GM10847 (cell line): ENCODE data around the gene REPS1.

Experiments
- POLR2A ChIP-seq: IDR thresholded peaks from 2 replicates; pipeline ENCODE4 v1.6.1; 2011; ENCODE audit not compliant: insufficient read length; ENCODE audit errors: extremely low read depth

The REPS1 gene

DNA sequence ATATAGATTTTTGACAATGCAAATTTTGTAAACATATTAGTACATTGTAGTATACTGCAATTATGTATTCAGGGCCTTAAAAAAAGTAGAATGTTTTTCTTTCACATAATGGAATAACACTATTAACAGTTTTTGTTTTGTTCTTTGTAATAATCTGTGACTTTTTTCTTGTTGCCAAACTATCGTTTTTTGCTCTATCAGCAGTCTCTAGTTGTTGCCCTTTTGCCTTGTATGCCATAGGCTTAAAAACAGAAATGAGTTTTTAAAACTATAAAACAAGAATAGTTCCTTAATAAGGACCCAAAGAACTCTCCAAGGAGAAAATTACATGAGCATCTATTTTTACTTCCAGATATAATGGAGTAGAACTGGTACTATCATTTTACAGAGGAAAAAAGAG is 29.5 kb downstream of the REPS1 start:
- no peak for TF ChIP-seq POLR2A

GRCh38 chr6:138957903-138958302 is 30.1 kb downstream of the REPS1 start:
- no peak for TF ChIP-seq POLR2A

DNA sequence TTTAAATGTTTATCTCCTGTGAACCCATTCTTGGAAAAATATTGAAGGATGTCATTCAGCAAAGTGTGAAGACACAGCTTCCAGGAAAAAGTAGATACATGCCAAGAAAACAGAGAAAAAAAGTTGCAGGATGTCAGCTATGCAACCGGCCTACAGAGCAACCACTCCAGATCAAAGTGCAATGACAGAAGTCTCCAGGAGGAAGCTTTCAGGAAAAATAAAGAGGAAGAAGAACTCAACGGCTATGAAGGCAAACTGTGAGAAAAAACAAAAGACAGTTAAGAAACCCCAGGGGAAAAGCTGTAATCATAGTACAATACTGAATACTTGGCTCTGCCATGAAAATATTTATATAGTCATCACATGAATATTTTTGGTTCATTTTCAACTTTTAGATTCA is 30.6 kb downstream of the REPS1 start:
- no peak for TF ChIP-seq POLR2A

- no peak for TF ChIP-seq POLR2A
These were observed 31.7 kb downstream of the REPS1 start for GRCh38 chr6:138956244-138956924.

- TF ChIP-seq POLR2A, result no peak
These were observed 32.8 kb downstream of the REPS1 start for GRCh38 chr6:138955262-138955661.

DNA sequence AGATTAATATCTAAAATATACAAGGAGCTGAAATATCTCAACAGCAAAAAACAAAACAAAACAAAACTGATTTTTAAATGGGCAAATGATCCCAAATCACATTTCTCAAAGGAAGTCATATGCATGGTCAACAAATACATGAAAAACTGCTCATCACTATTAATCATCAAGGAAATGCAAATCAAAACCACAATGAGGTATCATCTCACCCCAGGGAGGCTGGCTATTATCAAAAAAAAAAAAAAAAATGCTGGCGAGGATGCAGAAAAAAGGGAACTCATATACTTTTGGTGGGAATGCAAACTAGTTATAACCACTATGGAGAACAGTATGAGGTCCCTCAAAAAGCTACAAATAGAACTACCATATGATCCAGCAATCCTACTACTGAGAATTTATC is 34.6 kb downstream of the REPS1 start:
- TF ChIP-seq POLR2A, result no peak

DNA sequence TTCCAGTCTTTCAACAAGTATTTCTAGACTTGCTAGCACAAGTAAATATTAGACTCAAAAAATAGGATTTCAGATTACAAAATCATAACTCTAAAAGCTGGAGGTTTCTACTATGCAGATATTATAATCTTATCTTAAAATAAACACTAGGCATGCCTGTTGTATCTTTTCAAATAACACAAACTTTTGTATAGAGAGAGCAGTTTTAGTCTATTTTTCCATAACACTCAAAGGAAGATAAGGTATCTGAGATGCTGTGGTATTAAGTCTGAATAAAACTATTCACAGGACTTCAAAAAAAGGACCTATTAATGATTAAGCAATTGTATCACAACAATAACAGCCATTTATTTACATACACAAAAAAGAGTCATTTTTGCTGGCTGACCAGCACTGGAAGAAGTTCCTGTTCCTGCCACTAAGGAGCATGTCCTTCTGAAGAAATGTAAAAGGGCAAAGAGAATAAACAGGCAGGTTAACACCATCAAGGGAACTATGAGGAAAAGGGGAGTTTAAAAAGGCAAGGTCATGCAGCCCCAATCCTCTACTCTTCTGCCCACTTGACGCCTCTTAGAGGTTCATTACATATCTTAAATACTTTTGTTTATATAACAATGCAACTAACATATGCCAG is 39.4 kb downstream of the REPS1 start:
- no peak for TF ChIP-seq POLR2A

GRCh38 chr6:138948004-138948403 is 40.0 kb downstream of the REPS1 start:
- no peak for TF ChIP-seq POLR2A

- no peak for TF ChIP-seq POLR2A
These were observed 42.7 kb downstream of the REPS1 start for GRCh38 chr6:138945354-138945753.

- TF ChIP-seq POLR2A, result no peak
These were observed 43.6 kb downstream of the REPS1 start for GRCh38 chr6:138944412-138944811.

DNA sequence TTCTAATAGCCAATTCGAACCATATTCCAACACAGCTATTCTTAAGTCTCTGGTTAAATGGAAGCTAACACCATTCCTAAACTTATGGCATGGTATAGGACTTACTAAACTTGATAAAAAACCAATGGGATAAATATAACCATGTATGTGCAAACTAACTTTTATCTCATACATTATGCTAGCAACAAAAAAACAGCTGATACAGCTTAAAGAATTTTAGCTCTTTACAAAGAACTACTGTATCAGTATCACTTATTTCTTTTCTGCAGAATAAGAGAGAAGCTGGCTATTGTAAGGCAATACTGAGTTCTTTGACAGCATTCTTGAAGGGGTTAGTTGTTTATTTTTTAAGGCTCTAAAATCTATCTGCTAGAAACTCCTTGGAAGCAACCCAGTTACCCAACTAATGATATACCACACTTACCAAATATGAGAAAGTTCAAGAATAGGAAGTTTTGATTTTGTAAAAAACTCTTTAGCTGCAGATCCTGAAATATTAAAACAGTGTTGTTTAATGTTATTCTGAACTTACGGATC is 44.9 kb downstream of the REPS1 start:
- no peak for TF ChIP-seq POLR2A

DNA sequence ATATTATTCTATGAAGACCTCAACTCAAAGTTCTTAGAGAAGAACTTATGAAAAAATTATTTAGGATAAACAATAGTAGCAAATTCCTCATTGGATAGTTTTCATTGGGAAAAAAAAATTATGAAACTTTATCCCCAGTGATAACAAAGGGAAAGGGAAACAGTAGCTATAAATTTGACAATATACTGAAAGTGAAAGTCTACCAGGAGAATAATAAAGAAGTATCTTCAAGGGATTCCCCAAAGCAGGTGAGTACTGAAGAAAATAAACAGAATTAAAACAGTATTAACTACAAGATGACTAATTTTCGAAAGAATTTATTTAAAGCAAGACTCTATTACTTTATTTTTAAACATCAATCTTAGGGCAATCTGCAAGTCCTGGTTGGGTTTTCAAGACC is 56.4 kb downstream of the REPS1 start:
- no peak for TF ChIP-seq POLR2A

GRCh38 chr6:138926579-138926978 is 61.5 kb downstream of the REPS1 start:
- TF ChIP-seq POLR2A, result no peak

GRCh38 chr6:138925806-138926205 is 62.2 kb downstream of the REPS1 start:
- TF ChIP-seq POLR2A, result no peak

DNA sequence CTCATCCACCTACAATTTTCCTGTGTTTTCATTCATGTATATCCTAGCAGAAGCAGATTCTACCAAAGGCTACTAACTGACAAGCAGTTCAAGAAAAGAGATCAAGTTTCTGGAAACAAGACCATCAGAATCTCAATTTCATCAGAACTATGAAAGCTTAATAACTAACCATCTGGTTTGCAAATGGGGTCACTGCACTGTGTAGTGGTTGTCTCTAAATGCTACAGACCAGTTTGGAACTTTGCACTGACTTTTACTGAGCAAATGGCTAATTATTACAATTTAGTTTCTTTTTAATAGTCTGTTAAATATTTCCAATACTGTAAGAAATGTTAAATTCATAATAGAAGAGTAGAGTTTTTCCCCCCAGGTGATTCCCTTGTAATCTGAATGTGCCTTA is 64.5 kb downstream of the REPS1 start:
- no peak for TF ChIP-seq POLR2A

DNA sequence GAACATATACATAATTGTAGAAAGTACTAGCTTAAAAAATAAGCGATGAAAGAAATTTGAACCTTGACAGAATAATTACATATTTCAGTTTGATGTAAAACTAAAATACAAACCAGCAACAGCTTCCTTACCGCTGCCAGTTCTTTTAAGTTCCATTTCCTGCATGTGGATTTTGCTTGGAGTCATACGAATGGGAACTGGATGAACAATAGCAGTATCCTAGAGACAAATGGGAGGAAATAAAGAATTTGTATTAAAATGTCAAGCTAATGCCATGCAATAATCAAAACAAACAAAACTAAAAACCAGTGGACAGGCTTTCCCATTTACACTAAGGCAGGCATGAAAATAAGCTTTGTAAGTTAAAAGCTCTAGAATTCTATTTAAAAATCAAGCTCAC is 67.1 kb downstream of the REPS1 start:
- TF ChIP-seq POLR2A, result no peak

DNA sequence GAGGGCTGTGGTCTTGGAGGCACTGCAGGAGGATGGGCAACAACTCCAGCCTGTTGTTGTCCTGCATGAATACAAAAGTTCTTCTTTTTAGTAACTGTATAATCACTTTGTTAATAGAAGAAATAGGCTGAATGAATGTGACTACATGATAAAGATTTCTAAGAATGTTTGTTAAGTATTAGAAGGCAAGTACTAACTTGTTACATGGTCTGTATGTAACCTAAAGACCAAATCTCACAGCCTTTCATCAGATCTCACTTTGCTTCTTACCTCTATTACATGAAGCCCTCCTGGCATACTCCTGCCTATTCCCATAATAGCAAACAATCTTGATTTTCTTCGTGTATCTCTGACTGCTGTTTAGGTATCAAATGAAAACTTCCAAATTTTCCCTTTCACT is 73.4 kb downstream of the REPS1 start:
- no peak for TF ChIP-seq POLR2A

DNA sequence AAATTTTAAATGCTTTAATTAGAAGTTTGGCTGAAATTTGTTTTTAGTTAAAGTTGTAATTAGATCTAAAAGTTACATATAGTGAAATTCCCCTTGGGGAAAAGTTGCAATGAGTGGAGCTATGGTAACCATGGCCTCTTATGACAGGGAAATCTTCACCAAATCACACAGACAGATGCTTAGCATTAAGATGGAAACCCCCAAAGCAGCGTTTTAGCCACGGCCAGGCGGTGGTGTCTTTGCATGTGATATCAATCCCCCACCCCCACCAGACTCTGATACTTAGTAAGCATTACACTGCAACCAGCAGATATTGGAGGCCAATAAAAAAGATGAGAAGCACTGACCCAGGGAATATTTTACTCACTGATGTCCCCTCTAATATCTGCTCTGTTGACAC is 75.7 kb downstream of the REPS1 start:
- no peak for TF ChIP-seq POLR2A

DNA sequence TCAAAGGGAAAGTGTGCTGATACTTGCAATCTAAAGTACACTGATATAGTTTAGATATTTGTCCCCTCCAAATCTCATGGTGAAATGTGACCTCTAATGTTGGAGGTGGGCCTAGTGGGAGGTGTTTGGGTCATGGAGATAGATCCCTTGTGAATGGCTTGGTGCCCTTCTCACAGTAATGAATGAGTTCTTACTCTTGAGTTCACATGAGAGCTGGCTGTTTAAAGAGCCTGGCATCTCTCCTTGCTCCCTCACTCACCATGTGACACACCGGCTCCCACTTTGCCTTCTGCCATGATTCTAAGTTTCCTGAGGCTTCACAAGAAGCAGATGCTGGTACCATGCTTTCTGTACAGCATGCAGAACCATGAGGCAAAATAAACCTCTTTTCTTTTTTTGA is 78.1 kb downstream of the REPS1 start:
- no peak for TF ChIP-seq POLR2A
